ENCODE results near the gene NEU4.

- no peak for TF ChIP-seq SUZ12 (IDR thresholded peaks at IDR 0.05)
- TF ChIP-seq FOXK2 (IDR thresholded peaks at IDR 0.05) = no peak
- no peak for TF ChIP-seq ELF4 (IDR thresholded peaks at IDR 0.05)
- no peak for TF ChIP-seq ARNT (IDR thresholded peaks at IDR 0.05)
- no peak for TF ChIP-seq L3MBTL2 (conservative IDR thresholded peaks at IDR 0.05)
- no peak for TF ChIP-seq BHLHE40 (IDR thresholded peaks at IDR 0.05; ENCODE audit: borderline replicate concordance)
Observed at GRCh38 chr2:241764275-241765241, 44.4 kb upstream of the NEU4 start.

Data from HEK293T (cell line).